Measurements from ENCODE around the gene TBCA. TPM values are rescaled to one million over a fixed set of nuclear protein-coding genes. Genes with fewer than 3 reads are reported as not detected.

TBCA gene
- total RNA-seq, 1 experiment from 2014 or later = 327 TPM

DNA sequence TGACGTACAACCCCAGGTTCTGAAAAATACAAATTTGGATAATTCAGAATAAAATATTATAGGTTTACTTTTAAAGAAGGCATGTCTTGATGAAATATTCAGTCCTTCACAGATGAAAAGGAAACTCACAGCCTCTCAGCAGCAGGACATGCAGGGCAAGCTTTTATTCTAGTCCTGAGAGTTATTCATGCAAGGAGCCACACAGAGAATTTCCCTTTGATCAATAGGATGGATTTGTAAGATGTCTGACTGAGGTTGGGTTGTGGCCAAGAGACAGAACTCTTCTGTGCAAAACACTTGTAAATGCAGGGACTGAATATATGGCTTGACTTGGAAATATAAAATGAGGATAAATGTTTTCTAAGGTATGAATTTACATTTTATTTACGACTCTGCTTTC lies 48.8 kb upstream of the TBCA start (continued):
- TF ChIP-seq, protein P1, sequence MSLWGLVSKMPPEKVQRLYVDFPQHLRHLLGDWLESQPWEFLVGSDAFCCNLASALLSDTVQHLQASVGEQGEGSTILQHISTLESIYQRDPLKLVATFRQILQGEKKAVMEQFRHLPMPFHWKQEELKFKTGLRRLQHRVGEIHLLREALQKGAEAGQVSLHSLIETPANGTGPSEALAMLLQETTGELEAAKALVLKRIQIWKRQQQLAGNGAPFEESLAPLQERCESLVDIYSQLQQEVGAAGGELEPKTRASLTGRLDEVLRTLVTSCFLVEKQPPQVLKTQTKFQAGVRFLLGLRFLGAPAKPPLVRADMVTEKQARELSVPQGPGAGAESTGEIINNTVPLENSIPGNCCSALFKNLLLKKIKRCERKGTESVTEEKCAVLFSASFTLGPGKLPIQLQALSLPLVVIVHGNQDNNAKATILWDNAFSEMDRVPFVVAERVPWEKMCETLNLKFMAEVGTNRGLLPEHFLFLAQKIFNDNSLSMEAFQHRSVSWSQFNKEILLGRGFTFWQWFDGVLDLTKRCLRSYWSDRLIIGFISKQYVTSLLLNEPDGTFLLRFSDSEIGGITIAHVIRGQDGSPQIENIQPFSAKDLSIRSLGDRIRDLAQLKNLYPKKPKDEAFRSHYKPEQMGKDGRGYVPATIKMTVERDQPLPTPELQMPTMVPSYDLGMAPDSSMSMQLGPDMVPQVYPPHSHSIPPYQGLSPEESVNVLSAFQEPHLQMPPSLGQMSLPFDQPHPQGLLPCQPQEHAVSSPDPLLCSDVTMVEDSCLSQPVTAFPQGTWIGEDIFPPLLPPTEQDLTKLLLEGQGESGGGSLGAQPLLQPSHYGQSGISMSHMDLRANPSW (CRISPR knock-in tag; conservative IDR thresholded peaks at IDR 0.05; ENCODE audit: low read depth) = no peak
- TF ChIP-seq ZNF317 (CRISPR knock-in tag; IDR thresholded peaks at IDR 0.05; ENCODE audit: borderline replicate concordance, low read depth) = no peak
- TF ChIP-seq GABPB1 (CRISPR knock-in tag; IDR thresholded peaks at IDR 0.05) = no peak
- TF ChIP-seq, protein P2, sequence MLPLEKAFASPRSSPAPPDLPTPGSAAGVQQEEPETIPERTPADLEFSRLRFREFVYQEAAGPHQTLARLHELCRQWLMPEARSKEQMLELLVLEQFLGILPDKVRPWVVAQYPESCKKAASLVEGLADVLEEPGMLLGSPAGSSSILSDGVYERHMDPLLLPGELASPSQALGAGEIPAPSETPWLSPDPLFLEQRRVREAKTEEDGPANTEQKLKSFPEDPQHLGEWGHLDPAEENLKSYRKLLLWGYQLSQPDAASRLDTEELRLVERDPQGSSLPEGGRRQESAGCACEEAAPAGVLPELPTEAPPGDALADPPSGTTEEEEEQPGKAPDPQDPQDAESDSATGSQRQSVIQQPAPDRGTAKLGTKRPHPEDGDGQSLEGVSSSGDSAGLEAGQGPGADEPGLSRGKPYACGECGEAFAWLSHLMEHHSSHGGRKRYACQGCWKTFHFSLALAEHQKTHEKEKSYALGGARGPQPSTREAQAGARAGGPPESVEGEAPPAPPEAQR (CRISPR knock-in tag; IDR thresholded peaks at IDR 0.05) = no peak
- TF ChIP-seq, protein P3, sequence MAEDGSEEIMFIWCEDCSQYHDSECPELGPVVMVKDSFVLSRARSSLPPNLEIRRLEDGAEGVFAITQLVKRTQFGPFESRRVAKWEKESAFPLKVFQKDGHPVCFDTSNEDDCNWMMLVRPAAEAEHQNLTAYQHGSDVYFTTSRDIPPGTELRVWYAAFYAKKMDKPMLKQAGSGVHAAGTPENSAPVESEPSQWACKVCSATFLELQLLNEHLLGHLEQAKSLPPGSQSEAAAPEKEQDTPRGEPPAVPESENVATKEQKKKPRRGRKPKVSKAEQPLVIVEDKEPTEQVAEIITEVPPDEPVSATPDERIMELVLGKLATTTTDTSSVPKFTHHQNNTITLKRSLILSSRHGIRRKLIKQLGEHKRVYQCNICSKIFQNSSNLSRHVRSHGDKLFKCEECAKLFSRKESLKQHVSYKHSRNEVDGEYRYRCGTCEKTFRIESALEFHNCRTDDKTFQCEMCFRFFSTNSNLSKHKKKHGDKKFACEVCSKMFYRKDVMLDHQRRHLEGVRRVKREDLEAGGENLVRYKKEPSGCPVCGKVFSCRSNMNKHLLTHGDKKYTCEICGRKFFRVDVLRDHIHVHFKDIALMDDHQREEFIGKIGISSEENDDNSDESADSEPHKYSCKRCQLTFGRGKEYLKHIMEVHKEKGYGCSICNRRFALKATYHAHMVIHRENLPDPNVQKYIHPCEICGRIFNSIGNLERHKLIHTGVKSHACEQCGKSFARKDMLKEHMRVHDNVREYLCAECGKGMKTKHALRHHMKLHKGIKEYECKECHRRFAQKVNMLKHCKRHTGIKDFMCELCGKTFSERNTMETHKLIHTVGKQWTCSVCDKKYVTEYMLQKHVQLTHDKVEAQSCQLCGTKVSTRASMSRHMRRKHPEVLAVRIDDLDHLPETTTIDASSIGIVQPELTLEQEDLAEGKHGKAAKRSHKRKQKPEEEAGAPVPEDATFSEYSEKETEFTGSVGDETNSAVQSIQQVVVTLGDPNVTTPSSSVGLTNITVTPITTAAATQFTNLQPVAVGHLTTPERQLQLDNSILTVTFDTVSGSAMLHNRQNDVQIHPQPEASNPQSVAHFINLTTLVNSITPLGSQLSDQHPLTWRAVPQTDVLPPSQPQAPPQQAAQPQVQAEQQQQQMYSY (CRISPR knock-in tag; IDR thresholded peaks at IDR 0.05) = no peak
- TF ChIP-seq, protein P4, sequence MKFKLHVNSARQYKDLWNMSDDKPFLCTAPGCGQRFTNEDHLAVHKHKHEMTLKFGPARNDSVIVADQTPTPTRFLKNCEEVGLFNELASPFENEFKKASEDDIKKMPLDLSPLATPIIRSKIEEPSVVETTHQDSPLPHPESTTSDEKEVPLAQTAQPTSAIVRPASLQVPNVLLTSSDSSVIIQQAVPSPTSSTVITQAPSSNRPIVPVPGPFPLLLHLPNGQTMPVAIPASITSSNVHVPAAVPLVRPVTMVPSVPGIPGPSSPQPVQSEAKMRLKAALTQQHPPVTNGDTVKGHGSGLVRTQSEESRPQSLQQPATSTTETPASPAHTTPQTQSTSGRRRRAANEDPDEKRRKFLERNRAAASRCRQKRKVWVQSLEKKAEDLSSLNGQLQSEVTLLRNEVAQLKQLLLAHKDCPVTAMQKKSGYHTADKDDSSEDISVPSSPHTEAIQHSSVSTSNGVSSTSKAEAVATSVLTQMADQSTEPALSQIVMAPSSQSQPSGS (CRISPR knock-in tag; IDR thresholded peaks at IDR 0.05; ENCODE audit: borderline replicate concordance, low read depth) = no peak
- TF ChIP-seq, protein P5, sequence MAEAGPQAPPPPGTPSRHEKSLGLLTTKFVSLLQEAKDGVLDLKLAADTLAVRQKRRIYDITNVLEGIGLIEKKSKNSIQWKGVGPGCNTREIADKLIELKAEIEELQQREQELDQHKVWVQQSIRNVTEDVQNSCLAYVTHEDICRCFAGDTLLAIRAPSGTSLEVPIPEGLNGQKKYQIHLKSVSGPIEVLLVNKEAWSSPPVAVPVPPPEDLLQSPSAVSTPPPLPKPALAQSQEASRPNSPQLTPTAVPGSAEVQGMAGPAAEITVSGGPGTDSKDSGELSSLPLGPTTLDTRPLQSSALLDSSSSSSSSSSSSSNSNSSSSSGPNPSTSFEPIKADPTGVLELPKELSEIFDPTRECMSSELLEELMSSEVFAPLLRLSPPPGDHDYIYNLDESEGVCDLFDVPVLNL (CRISPR knock-in tag; IDR thresholded peaks at IDR 0.05; ENCODE audit: borderline replicate concordance, low read depth) = no peak
- no peak for TF ChIP-seq NFATC4 (CRISPR knock-in tag; IDR thresholded peaks at IDR 0.05)
- no peak for TF ChIP-seq NFYB (CRISPR knock-in tag; conservative IDR thresholded peaks at IDR 0.05; ENCODE audit: low read depth)

DNA sequence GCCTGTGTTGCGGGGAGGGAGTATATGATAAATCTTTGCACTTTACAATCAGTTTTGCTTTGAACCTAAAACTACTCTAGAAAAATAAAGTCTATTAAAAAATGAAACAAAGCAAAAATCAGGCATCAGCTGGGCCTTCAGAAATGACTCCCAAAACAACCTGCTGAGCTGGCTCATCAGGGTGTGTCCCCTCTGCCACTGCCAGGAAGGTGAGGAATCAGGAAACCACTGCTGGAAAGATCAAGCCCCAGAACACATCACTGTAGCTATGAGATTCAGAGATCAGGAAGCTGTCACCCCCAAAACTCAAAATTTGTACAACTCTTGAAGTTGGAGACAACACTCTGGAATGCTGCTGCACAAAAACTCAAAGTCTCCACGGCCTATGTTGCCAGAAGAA lies 40.5 kb upstream of the TBCA start:
- ATAC-seq (no peak), DNase-seq (ENCODE audit: low spot score) (no peak)
- TF ChIP-seq ZNF317 (CRISPR knock-in tag; IDR thresholded peaks at IDR 0.05; ENCODE audit: borderline replicate concordance, low read depth) (no peak), ETV6 (CRISPR knock-in tag; IDR thresholded peaks at IDR 0.05) (no peak), SMAD3 (CRISPR knock-in tag; IDR thresholded peaks at IDR 0.05; ENCODE audit: borderline replicate concordance) (no peak), ZNF671 (CRISPR knock-in tag; IDR thresholded peaks at IDR 0.05) (no peak), SP1 (CRISPR knock-in tag; conservative IDR thresholded peaks at IDR 0.05) (no peak), NFYB (CRISPR knock-in tag; conservative IDR thresholded peaks at IDR 0.05; ENCODE audit: low read depth) (no peak), ZNF281 (CRISPR knock-in tag; IDR thresholded peaks at IDR 0.05) (no peak)
- TF ChIP-seq, protein P5 (CRISPR knock-in tag; IDR thresholded peaks at IDR 0.05; ENCODE audit: borderline replicate concordance, low read depth) = no peak
- TF ChIP-seq, protein P6, sequence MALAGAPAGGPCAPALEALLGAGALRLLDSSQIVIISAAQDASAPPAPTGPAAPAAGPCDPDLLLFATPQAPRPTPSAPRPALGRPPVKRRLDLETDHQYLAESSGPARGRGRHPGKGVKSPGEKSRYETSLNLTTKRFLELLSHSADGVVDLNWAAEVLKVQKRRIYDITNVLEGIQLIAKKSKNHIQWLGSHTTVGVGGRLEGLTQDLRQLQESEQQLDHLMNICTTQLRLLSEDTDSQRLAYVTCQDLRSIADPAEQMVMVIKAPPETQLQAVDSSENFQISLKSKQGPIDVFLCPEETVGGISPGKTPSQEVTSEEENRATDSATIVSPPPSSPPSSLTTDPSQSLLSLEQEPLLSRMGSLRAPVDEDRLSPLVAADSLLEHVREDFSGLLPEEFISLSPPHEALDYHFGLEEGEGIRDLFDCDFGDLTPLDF (CRISPR knock-in tag; IDR thresholded peaks at IDR 0.05) = no peak
- H3K27me3 Mint-ChIP-seq (ENCODE audit: low read depth) = peaks cover 8% of the 10 kb centered on the region
- H3K9me3 Mint-ChIP-seq = no peaks in the 10 kb centered on the region
- no peaks in the 10 kb centered on the region for H3K36me3 Mint-ChIP-seq
- POLR2A ChIA-PET = interaction anchor here (0.6 kb wide), 1 partner anchor 356 kb away, joined by 3 read pairs; no protein-coding TSS in a partner anchor
- CTCF ChIA-PET = interaction anchor here (0.6 kb wide), 1 partner anchor 10 kb away, joined by 4 read pairs; no protein-coding TSS in a partner anchor
- H3K4me1 Mint-ChIP-seq = no peaks in the 10 kb centered on the region
- no peak overlapping the region for H3K4me3 Mint-ChIP-seq
- H3K27ac Mint-ChIP-seq = no peak overlapping the region

Data from WTC11 (cell line).